GM12878 (cell line): ENCODE measurements around the gene MYMK.

Experiments used
- CTCF ChIP-seq, 3 experiments: IDR thresholded peaks in 2 of 3; conservative IDR thresholded peaks in 1 of 3; 2 replicates each; pipeline ENCODE4 v1.5.1; 2011; ENCODE audit warnings: low read depth in 3 of 3, low read length in 3 of 3, mild to moderate bottlenecking in 3 of 3, control low read depth in 2 of 3, moderate library complexity in 2 of 3, inconsistent platforms in 1 of 3, mixed read lengths in 1 of 3; ENCODE audit not compliant: control insufficient read depth in 2 of 3, insufficient read depth in 1 of 3; ENCODE audit errors: extremely low read depth in 1 of 3
- DPF2 ChIP-seq: fragments of 450-650 bp; IDR thresholded peaks from 2 replicates; pipeline ENCODE4 v1.6.1; 2017; ENCODE audit warnings: mild to moderate bottlenecking
- POLR2A ChIP-seq: IDR thresholded peaks from 2 replicates; pipeline ENCODE4 v1.6.1; 2011; ENCODE audit warnings: low read depth, mild to moderate bottlenecking, low read length
- POLR2AphosphoS5 ChIP-seq: IDR thresholded peaks from 2 replicates; pipeline ENCODE4 v1.6.1; 2011; ENCODE audit warnings: mild to moderate bottlenecking, low read length, inconsistent platforms
- SIX5 ChIP-seq: IDR thresholded peaks from 2 replicates; pipeline ENCODE4 v1.6.1; 2011; ENCODE audit warnings: mild to moderate bottlenecking, low read depth, low read length, moderate library complexity; ENCODE audit not compliant: severe bottlenecking
- YY1 ChIP-seq: IDR thresholded peaks from 2 replicates; pipeline ENCODE4 v1.6.1; 2011; ENCODE audit warnings: low read depth, mild to moderate bottlenecking, low read length
- TF ChIP-seq, protein P1 (sequence below): fragments of 450-650 bp; IDR thresholded peaks from 2 replicates; pipeline ENCODE4 v1.6.1; 2016; ENCODE audit warnings: mild to moderate bottlenecking, moderate library complexity, borderline replicate concordance
- TF ChIP-seq, protein P2 (sequence below): fragments of 450-650 bp; IDR thresholded peaks from 2 replicates; pipeline ENCODE4 v1.6.1; 2016; ENCODE audit warnings: mild to moderate bottlenecking
- TF ChIP-seq, protein P3 (sequence below): IDR thresholded peaks from 2 replicates; pipeline ENCODE4 v1.6.1; 2012; ENCODE audit warnings: low read depth, low read length, improper control_type of control experiment

DNA sequence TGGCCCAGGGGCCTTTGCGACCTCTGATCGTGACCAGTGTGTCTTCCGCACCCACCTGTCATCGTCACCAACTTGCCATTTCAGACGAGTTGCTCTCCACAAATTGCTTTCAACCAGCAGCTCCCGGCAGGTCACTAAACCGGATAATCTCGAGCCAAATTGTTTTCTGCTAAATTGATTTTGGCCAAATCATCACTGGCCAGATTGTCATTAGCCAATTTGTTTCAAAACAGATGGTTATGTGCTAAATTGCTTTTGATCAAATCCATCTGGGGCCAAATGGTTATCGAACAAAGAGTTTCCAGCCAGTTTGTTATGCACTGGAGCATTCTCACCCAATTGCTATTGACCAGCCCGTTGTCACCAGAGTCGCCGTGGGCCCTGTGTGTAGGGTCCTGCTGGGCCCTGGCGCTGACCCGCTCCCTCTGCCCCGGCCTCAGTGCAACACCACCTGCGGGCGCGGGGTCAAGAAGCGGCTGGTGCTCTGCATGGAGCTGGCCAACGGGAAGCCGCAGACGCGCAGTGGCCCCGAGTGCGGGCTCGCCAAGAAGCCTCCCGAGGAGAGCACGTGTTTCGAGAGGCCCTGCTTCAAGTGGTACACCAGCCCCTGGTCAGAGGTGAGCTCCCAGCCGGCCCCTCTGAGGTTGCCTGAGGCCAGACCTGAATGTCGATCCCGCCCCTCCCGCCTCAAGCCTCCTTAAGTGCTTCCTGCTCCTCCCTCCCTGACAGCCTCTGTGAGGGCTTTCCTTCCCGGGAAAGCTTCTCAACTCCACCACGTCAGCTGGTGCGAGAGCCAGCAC is 45.3 kb upstream of the MYMK start:
- TF ChIP-seq SIX5: no peak
- no peak for TF ChIP-seq POLR2A
- TF ChIP-seq, protein P1, sequence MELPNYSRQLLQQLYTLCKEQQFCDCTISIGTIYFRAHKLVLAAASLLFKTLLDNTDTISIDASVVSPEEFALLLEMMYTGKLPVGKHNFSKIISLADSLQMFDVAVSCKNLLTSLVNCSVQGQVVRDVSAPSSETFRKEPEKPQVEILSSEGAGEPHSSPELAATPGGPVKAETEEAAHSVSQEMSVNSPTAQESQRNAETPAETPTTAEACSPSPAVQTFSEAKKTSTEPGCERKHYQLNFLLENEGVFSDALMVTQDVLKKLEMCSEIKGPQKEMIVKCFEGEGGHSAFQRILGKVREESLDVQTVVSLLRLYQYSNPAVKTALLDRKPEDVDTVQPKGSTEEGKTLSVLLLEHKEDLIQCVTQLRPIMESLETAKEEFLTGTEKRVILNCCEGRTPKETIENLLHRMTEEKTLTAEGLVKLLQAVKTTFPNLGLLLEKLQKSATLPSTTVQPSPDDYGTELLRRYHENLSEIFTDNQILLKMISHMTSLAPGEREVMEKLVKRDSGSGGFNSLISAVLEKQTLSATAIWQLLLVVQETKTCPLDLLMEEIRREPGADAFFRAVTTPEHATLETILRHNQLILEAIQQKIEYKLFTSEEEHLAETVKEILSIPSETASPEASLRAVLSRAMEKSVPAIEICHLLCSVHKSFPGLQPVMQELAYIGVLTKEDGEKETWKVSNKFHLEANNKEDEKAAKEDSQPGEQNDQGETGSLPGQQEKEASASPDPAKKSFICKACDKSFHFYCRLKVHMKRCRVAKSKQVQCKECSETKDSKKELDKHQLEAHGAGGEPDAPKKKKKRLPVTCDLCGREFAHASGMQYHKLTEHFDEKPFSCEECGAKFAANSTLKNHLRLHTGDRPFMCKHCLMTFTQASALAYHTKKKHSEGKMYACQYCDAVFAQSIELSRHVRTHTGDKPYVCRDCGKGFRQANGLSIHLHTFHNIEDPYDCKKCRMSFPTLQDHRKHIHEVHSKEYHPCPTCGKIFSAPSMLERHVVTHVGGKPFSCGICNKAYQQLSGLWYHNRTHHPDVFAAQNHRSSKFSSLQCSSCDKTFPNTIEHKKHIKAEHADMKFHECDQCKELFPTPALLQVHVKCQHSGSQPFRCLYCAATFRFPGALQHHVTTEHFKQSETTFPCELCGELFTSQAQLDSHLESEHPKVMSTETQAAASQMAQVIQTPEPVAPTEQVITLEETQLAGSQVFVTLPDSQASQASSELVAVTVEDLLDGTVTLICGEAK: no peak
- TF ChIP-seq CTCF (IDR thresholded peaks at IDR 0.05 in 2 of 3, conservative IDR thresholded peaks at IDR 0.05 in 1 of 3; ENCODE audit: control insufficient read depth in 2 of 3, extremely low read depth in 1 of 3, insufficient read depth in 1 of 3, low read depth in 3 of 3, low read length in 3 of 3): no peak
- no peak for TF ChIP-seq POLR2AphosphoS5
- TF ChIP-seq DPF2: no peak
- TF ChIP-seq, protein P2, sequence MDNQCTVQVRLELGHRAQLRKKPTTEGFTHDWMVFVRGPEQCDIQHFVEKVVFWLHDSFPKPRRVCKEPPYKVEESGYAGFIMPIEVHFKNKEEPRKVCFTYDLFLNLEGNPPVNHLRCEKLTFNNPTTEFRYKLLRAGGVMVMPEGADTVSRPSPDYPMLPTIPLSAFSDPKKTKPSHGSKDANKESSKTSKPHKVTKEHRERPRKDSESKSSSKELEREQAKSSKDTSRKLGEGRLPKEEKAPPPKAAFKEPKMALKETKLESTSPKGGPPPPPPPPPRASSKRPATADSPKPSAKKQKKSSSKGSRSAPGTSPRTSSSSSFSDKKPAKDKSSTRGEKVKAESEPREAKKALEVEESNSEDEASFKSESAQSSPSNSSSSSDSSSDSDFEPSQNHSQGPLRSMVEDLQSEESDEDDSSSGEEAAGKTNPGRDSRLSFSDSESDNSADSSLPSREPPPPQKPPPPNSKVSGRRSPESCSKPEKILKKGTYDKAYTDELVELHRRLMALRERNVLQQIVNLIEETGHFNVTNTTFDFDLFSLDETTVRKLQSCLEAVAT: no peak
- no peak for TF ChIP-seq YY1
- TF ChIP-seq, protein P3, sequence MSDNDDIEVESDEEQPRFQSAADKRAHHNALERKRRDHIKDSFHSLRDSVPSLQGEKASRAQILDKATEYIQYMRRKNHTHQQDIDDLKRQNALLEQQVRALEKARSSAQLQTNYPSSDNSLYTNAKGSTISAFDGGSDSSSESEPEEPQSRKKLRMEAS: no peak
